NB4 (cell line): ENCODE results near the gene PCCB.

ENCODE experiments used
- DNase-seq: peaks from one replicate; pipeline ENCODE4 v3.0.0; 2010; ENCODE audit warnings: low read depth
- H3K4me3 ChIP-seq: one replicate; pipeline ENCODE4 v1.5.1; 2011; ENCODE audit warnings: mild to moderate bottlenecking, low read depth, low read length, moderate library complexity
- CTCF ChIP-seq: IDR thresholded peaks from one replicate; pipeline ENCODE4 v1.5.1; 2012; ENCODE audit warnings: low read depth, low read length
- MAX ChIP-seq: IDR thresholded peaks from 2 replicates; pipeline ENCODE4 v1.6.1; 2011; ENCODE audit warnings: low read depth, low read length
- MYC ChIP-seq: IDR thresholded peaks from 2 replicates; pipeline ENCODE4 v1.6.1; 2011; ENCODE audit warnings: low read depth, low read length
- POLR2A ChIP-seq: IDR thresholded peaks from 2 replicates; pipeline ENCODE4 v1.6.1; 2011; ENCODE audit warnings: mild to moderate bottlenecking; ENCODE audit not compliant: insufficient read length; ENCODE audit errors: extremely low read depth

Gene PCCB

GRCh38 chr3:136250903-136251460, 842 bp downstream of the PCCB start:
- peak; percentile 65 for DNase-seq
- peak overlapping the region; percentile 93 for H3K4me3 ChIP-seq
- TF ChIP-seq MYC: peak; percentile 93
- peak; percentile 96 for TF ChIP-seq MAX
- TF ChIP-seq POLR2A: no peak

GRCh38 chr3:136251511-136251910, 1.4 kb downstream of the PCCB start:
- H3K4me3 ChIP-seq: peak overlapping the region; percentile 93
- DNase-seq: peak; percentile 20
- TF ChIP-seq MYC (no peak), CTCF (no peak), POLR2A (no peak), MAX (no peak)

GRCh38 chr3:136255672-136256406, 5.7 kb downstream of the PCCB start:
- no peak for DNase-seq
- TF ChIP-seq CTCF (no peak), MYC (no peak), MAX (no peak), POLR2A (no peak)
- H3K4me3 ChIP-seq: no peak overlapping the region

- no peak overlapping the region for H3K4me3 ChIP-seq
- TF ChIP-seq POLR2A: no peak
- no peak for TF ChIP-seq CTCF
- no peak for TF ChIP-seq MAX
- no peak for TF ChIP-seq MYC
- DNase-seq: no peak
These were observed 8.1 kb downstream of the PCCB start for GRCh38 chr3:136258199-136258598.

GRCh38 chr3:136261826-136262225, 11.7 kb downstream of the PCCB start:
- no peak for DNase-seq
- H3K4me3 ChIP-seq: no peak overlapping the region
- no peak for TF ChIP-seq MAX
- TF ChIP-seq CTCF: no peak
- no peak for TF ChIP-seq MYC
- no peak for TF ChIP-seq POLR2A

- no peak overlapping the region for H3K4me3 ChIP-seq
- no peak for DNase-seq
- TF ChIP-seq MYC (no peak), CTCF (no peak), POLR2A (no peak), MAX (no peak)
These were observed 12.4 kb downstream of the PCCB start for GRCh38 chr3:136262559-136262958.
